Measurements from ENCODE around the gene OTUD5.

The OTUD5 gene

GRCh38 chrX:48909703-48910294, 47.6 kb downstream of the OTUD5 start:
- TF ChIP-seq, protein P1, sequence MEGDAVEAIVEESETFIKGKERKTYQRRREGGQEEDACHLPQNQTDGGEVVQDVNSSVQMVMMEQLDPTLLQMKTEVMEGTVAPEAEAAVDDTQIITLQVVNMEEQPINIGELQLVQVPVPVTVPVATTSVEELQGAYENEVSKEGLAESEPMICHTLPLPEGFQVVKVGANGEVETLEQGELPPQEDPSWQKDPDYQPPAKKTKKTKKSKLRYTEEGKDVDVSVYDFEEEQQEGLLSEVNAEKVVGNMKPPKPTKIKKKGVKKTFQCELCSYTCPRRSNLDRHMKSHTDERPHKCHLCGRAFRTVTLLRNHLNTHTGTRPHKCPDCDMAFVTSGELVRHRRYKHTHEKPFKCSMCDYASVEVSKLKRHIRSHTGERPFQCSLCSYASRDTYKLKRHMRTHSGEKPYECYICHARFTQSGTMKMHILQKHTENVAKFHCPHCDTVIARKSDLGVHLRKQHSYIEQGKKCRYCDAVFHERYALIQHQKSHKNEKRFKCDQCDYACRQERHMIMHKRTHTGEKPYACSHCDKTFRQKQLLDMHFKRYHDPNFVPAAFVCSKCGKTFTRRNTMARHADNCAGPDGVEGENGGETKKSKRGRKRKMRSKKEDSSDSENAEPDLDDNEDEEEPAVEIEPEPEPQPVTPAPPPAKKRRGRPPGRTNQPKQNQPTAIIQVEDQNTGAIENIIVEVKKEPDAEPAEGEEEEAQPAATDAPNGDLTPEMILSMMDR (conservative IDR thresholded peaks at IDR 0.05; ENCODE audit: low read depth, low read length): no peak
- H3K4me3 ChIP-seq (ENCODE audit: low read length): no peak overlapping the region
- no peak for DNase-seq (ENCODE audit: low read depth)

GRCh38 chrX:48908600-48908999, 48.8 kb downstream of the OTUD5 start:
- DNase-seq (ENCODE audit: low read depth): no peak
- TF ChIP-seq, protein P1 (conservative IDR thresholded peaks at IDR 0.05; ENCODE audit: low read depth, low read length): no peak
- H3K4me3 ChIP-seq (ENCODE audit: low read length): no peak overlapping the region

- TF ChIP-seq, protein P1 (conservative IDR thresholded peaks at IDR 0.05; ENCODE audit: low read depth, low read length): no peak
- H3K4me3 ChIP-seq (ENCODE audit: low read length): no peak overlapping the region
- no peak for DNase-seq (ENCODE audit: low read depth)
Measured at GRCh38 chrX:48905090-48905790, 52.2 kb downstream of the OTUD5 start.

DNA sequence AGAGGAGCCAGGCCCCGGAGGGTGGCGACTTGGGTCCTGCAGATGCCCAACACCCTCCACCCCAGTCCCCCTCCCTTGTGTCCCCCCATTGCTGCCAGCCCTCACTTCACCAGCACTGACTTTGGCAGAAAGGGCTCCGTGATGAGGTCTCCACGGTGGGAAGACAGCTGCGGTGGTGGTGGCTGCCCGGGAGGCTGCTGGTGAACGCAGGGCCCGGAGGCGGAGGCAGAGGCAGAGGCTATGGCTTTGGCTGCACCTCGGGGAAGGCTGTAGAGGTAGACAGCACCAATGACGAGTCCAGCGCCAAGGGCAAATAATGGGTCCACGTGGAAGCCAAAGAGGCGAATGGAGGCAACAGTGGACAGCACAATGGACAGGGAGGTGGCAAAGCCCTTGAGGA, 52.8 kb downstream of the OTUD5 start:
- DNase-seq (ENCODE audit: low read depth): no peak
- H3K4me3 ChIP-seq (ENCODE audit: low read length): no peak overlapping the region
- TF ChIP-seq, protein P1 (conservative IDR thresholded peaks at IDR 0.05; ENCODE audit: low read depth, low read length): no peak

- DNase-seq (ENCODE audit: low read depth): no peak
- no peak overlapping the region for H3K4me3 ChIP-seq (ENCODE audit: low read length)
- TF ChIP-seq, protein P1 (conservative IDR thresholded peaks at IDR 0.05; ENCODE audit: low read depth, low read length): no peak
Measured at GRCh38 chrX:48904180-48904579, 53.2 kb downstream of the OTUD5 start.

- TF ChIP-seq, protein P1 (conservative IDR thresholded peaks at IDR 0.05; ENCODE audit: low read depth, low read length): no peak
- no peak overlapping the region for H3K4me3 ChIP-seq (ENCODE audit: low read length)
- DNase-seq (ENCODE audit: low read depth): no peak
Measured at GRCh38 chrX:48903290-48903689, 54.1 kb downstream of the OTUD5 start.

- TF ChIP-seq, protein P1 (conservative IDR thresholded peaks at IDR 0.05; ENCODE audit: low read depth, low read length): no peak
- no peak for DNase-seq (ENCODE audit: low read depth)
- no peak overlapping the region for H3K4me3 ChIP-seq (ENCODE audit: low read length)
Measured at GRCh38 chrX:48902776-48903175, 54.6 kb downstream of the OTUD5 start.

Data from retinal pigment epithelial cell (primary cell).